ENCODE results near the gene IGSF21. TPM values are rescaled to one million over a fixed set of nuclear protein-coding genes. Genes with fewer than 3 reads are reported as not detected.

Gene IGSF21
- total and polyA plus RNA-seq, 2 donors from 2014 or later: 1.4 to 6.6 TPM

DNA sequence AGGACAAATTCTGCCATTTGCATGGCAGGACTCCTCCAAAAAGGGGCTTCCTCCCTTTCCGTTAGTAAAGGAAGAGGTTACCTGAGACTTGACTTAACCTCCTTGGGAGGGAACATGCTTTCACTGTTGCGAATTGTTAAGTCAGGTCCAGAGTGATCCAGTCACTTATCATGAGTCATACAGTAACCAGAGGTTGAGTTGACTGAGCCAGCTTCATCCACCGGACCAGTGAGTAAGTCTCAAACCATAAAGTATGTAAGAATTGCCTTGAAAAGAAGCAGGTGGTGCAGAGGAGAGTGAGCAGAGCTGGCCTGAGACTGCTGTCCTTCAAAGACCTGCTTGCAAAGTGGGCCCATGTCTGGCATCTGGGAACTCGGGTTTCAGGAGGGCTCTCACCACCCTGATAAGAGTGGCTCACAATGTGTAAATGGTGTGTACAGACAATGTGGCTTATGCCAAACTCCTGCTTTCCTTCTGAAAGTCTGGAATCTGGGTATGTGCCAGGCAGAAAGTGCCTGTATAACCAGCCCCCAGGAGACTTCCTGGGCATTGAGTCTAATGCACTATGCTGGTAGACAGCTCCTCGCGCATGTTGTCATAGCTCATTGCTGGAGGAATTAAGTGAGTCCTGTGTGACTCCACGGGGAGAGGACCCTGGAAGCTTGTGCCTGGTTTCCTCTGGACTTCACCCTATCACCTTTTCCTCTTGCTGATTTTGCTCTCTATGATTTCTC, 288.8 kb downstream of the IGSF21 start:
- no peak overlapping the region for H3K27ac ChIP-seq (ENCODE audit: low read depth in 2 of 2, low read length in 2 of 2)
- H3K4me1 ChIP-seq (ENCODE audit: control insufficient read depth in 2 of 3, insufficient read depth in 2 of 3, low read depth in 1 of 3, low read length in 3 of 3): no peaks in the 10 kb centered on the region
- TF ChIP-seq, protein P1, sequence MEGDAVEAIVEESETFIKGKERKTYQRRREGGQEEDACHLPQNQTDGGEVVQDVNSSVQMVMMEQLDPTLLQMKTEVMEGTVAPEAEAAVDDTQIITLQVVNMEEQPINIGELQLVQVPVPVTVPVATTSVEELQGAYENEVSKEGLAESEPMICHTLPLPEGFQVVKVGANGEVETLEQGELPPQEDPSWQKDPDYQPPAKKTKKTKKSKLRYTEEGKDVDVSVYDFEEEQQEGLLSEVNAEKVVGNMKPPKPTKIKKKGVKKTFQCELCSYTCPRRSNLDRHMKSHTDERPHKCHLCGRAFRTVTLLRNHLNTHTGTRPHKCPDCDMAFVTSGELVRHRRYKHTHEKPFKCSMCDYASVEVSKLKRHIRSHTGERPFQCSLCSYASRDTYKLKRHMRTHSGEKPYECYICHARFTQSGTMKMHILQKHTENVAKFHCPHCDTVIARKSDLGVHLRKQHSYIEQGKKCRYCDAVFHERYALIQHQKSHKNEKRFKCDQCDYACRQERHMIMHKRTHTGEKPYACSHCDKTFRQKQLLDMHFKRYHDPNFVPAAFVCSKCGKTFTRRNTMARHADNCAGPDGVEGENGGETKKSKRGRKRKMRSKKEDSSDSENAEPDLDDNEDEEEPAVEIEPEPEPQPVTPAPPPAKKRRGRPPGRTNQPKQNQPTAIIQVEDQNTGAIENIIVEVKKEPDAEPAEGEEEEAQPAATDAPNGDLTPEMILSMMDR (IDR thresholded peaks at IDR 0.05; ENCODE audit: borderline replicate concordance, extremely low read depth, insufficient read depth): no peak
- DNase-seq (no peak), FAIRE-seq (no peak)
- H3K9me3 ChIP-seq (ENCODE audit: control insufficient read depth in 2 of 3, insufficient read depth in 1 of 3, low read length in 3 of 3): no peaks in the 10 kb centered on the region
- H3K9ac ChIP-seq (ENCODE audit: low read length in 3 of 3): no peak overlapping the region
- no peaks in the 10 kb centered on the region for H3K36me3 ChIP-seq (ENCODE audit: control insufficient read depth in 2 of 3, insufficient read depth in 3 of 3, low read length in 3 of 3)
- H3K27me3 ChIP-seq (ENCODE audit: control insufficient read depth, insufficient read depth, low read length): no peaks in the 10 kb centered on the region
- intact Hi-C loops (cut with DNase I): no loop called here
- H3K4me3 ChIP-seq (ENCODE audit: low read length in 3 of 3): no peak overlapping the region

DNA sequence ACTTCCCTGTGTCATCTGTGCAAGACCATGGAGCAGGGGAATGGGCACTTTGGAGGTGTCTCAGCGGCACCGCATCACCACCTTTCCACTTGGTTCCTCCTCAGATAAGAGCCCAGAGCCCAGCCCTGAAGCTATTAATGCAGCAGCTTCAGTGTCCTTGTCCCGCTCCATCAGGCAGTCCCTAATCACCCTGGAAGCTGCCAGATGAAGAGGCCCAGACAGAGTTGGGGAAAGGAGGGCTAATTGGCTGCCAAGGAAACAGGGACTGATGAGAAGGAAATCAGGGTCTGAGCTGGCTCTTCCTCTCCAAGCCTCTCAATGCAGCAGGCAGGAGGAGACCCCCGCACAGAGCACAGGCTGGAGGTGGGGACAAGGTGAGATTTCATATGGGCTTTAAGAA, 290.0 kb downstream of the IGSF21 start:
- no peak overlapping the region for H3K27ac ChIP-seq (ENCODE audit: low read depth in 2 of 2, low read length in 2 of 2)
- no peaks in the 10 kb centered on the region for H3K4me1 ChIP-seq (ENCODE audit: control insufficient read depth in 2 of 3, insufficient read depth in 2 of 3, low read depth in 1 of 3, low read length in 3 of 3)
- no peaks in the 10 kb centered on the region for H3K27me3 ChIP-seq (ENCODE audit: control insufficient read depth, insufficient read depth, low read length)
- TF ChIP-seq, protein P1 (IDR thresholded peaks at IDR 0.05; ENCODE audit: borderline replicate concordance, extremely low read depth, insufficient read depth): no peak
- H3K9me3 ChIP-seq (ENCODE audit: control insufficient read depth in 2 of 3, insufficient read depth in 1 of 3, low read length in 3 of 3): no peaks in the 10 kb centered on the region
- H3K9ac ChIP-seq (ENCODE audit: low read length in 3 of 3): no peak overlapping the region
- H3K36me3 ChIP-seq (ENCODE audit: control insufficient read depth in 2 of 3, insufficient read depth in 3 of 3, low read length in 3 of 3): no peaks in the 10 kb centered on the region
- FAIRE-seq: no peak
- no peak for DNase-seq
- intact Hi-C loops (cut with DNase I): no loop called here
- H3K4me3 ChIP-seq (ENCODE audit: low read length in 3 of 3): no peak overlapping the region

DNA sequence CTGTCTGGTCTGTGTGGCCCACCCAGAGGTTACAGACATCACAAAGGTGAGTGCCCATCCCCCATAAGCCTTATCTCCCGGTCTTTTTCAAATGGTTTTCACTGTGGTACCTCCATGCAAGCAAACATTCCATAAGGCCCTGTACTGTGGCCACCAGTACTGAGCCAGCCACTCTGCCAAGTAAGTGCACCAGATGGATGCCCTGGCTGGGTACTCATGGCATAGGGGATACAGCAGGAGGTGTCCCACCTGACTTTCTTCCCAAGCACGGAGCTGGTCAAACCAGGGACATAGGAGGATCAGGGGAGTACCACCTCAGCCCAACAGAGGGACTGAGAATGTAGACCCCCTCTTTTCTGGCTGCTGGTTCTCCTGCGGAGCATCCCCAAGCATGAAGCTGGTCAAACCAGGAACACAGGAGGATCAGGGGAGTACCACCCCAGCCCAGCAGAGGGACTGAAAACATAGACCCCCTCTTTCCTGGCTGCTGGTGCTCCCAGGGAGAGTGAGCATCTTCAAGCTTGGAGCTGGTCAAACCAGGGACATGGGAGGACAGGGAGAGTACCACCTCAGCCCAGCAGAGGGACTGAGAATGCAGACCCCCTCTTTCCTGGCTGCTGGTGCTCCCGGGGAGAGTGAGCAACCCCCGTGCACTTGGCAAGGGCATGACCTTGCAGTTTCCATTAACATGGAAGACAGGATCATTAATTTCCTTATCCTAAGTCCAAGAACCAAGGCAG, 291.4 kb downstream of the IGSF21 start:
- Histone ChIP-seq H3K36me3 (ENCODE audit: control insufficient read depth in 2 of 3, insufficient read depth in 3 of 3, low read length in 3 of 3) (no peaks in the 10 kb centered on the region), H3K4me3 (ENCODE audit: low read length in 3 of 3) (no peak overlapping the region), H3K9ac (ENCODE audit: low read length in 3 of 3) (no peak overlapping the region), H3K4me1 (ENCODE audit: control insufficient read depth in 2 of 3, insufficient read depth in 2 of 3, low read depth in 1 of 3, low read length in 3 of 3) (no peaks in the 10 kb centered on the region), H3K27ac (ENCODE audit: low read depth in 2 of 2, low read length in 2 of 2) (no peak overlapping the region), H3K27me3 (ENCODE audit: control insufficient read depth, insufficient read depth, low read length) (no peaks in the 10 kb centered on the region), H3K9me3 (ENCODE audit: control insufficient read depth in 2 of 3, insufficient read depth in 1 of 3, low read length in 3 of 3) (no peaks in the 10 kb centered on the region)
- TF ChIP-seq, protein P1 (IDR thresholded peaks at IDR 0.05; ENCODE audit: borderline replicate concordance, extremely low read depth, insufficient read depth): no peak
- DNase-seq: no peak
- FAIRE-seq: no peak
- intact Hi-C loops (cut with DNase I): no loop called here
